H54 (cell line): ENCODE data around the gene LACTB.
"Not testable (repeated sequence)": the region's sequence is repeated elsewhere in the genome, so short reads cannot be mapped to it uniquely, and the experiment has no call there.

Source experiments
- DNase-seq: peaks from one replicate; pipeline ENCODE4 v3.0.0; 2011; ENCODE audit warnings: low spot score, mixed read lengths; ENCODE audit not compliant: insufficient read length
- FAIRE-seq: peaks from 3 replicates; lab custom pipeline; 2011; peaks lifted over from hg19 to GRCh38; lab: Jason Lieb, UNC
- POLR2A ChIP-seq: IDR thresholded peaks from 2 replicates; pipeline ENCODE4 v1.6.1; 2011; ENCODE audit warnings: low read depth, mild to moderate bottlenecking, low read length

Gene LACTB

GRCh38 chr15:63096178-63096577 is 25.5 kb upstream of the LACTB start:
- no peak for FAIRE-seq
- no peak for TF ChIP-seq POLR2A
- no peak for DNase-seq

GRCh38 chr15:63098901-63099300 is 22.8 kb upstream of the LACTB start:
- DNase-seq, FAIRE-seq: not testable (repeated sequence)

- not testable (repeated sequence) for FAIRE-seq, DNase-seq
Observed at GRCh38 chr15:63099581-63099980, 22.1 kb upstream of the LACTB start.

GRCh38 chr15:63103416-63103815 is 18.2 kb upstream of the LACTB start:
- no peak for TF ChIP-seq POLR2A
- FAIRE-seq = no peak
- DNase-seq = no peak

GRCh38 chr15:63104727-63105126 is 16.9 kb upstream of the LACTB start:
- no peak for DNase-seq
- no peak for TF ChIP-seq POLR2A
- FAIRE-seq = no peak

GRCh38 chr15:63105354-63105753 is 16.3 kb upstream of the LACTB start:
- not testable (repeated sequence) for FAIRE-seq, DNase-seq

- DNase-seq (peak; percentile 79), FAIRE-seq (peak; percentile 50)
- TF ChIP-seq POLR2A = no peak
Observed at GRCh38 chr15:63107895-63108546, 13.6 kb upstream of the LACTB start.

GRCh38 chr15:63109498-63109897 is 12.2 kb upstream of the LACTB start:
- TF ChIP-seq POLR2A = no peak
- no peak for DNase-seq
- no peak for FAIRE-seq

GRCh38 chr15:63109920-63110319 is 11.7 kb upstream of the LACTB start:
- no peak for TF ChIP-seq POLR2A
- FAIRE-seq = no peak
- DNase-seq = no peak

- no peak for TF ChIP-seq POLR2A
- FAIRE-seq (no peak), DNase-seq (no peak)
Observed at GRCh38 chr15:63110428-63111026, 11.1 kb upstream of the LACTB start.

- FAIRE-seq = no peak
- TF ChIP-seq POLR2A = no peak
- no peak for DNase-seq
Observed at GRCh38 chr15:63111481-63111880, 10.2 kb upstream of the LACTB start.

- no peak for TF ChIP-seq POLR2A
- FAIRE-seq (no peak), DNase-seq (no peak)
Observed at GRCh38 chr15:63112871-63113270, 8.8 kb upstream of the LACTB start.

- FAIRE-seq = no peak
- no peak for TF ChIP-seq POLR2A
- DNase-seq = no peak
Observed at GRCh38 chr15:63114465-63114864, 7.2 kb upstream of the LACTB start.

- no peak for TF ChIP-seq POLR2A
- DNase-seq (no peak), FAIRE-seq (no peak)
Observed at GRCh38 chr15:63118854-63119253, 2.8 kb upstream of the LACTB start.
